ENCODE results near the gene MECP2.
A peak's percentile ranks its signal among the peaks of the same experiment; 100 is the strongest.
"Not testable (repeated sequence)": the region's sequence is repeated elsewhere in the genome, so short reads cannot be mapped to it uniquely, and the experiment has no call there.

The MECP2 gene

GRCh38 chrX:154097589-154098541 is at the start of gene MECP2:
TSS of gene MECP2 (minus strand) at chrX:154097717.
- peak; percentile 91 for DNase-seq (ENCODE audit: low read depth)

GRCh38 chrX:154144010-154144409 is 46.5 kb upstream of the MECP2 start, which contains the start of gene OPN1LW:
TSS of gene OPN1LW (plus strand) at chrX:154144243. CDS start at chrX:154144284, 41 bp downstream.
- not testable (repeated sequence) for DNase-seq (ENCODE audit: low read depth)

GRCh38 chrX:154142950-154143745 is 45.6 kb upstream of the MECP2 start:
- no peak for DNase-seq (ENCODE audit: low read depth)

GRCh38 chrX:154142386-154142785 is 44.9 kb upstream of the MECP2 start:
- DNase-seq (ENCODE audit: low read depth): no peak

GRCh38 chrX:154140742-154141141 is 43.2 kb upstream of the MECP2 start:
- no peak for DNase-seq (ENCODE audit: low read depth)

- no peak for DNase-seq (ENCODE audit: low read depth)
These were observed 42.7 kb upstream of the MECP2 start for GRCh38 chrX:154140206-154140605.

- DNase-seq (ENCODE audit: low read depth): no peak
These were observed 41.3 kb upstream of the MECP2 start for GRCh38 chrX:154138857-154139256.

GRCh38 chrX:154136627-154137161 is 39.2 kb upstream of the MECP2 start:
- DNase-seq (ENCODE audit: low read depth): peak; percentile 65

GRCh38 chrX:154135458-154136229 is 38.1 kb upstream of the MECP2 start:
- no peak for DNase-seq (ENCODE audit: low read depth)

GRCh38 chrX:154132366-154132765 is 34.8 kb upstream of the MECP2 start:
- no peak for DNase-seq (ENCODE audit: low read depth)

- DNase-seq (ENCODE audit: low read depth): no peak
These were observed 34.4 kb upstream of the MECP2 start for GRCh38 chrX:154131955-154132354.

- DNase-seq (ENCODE audit: low read depth): no peak
These were observed 28.6 kb upstream of the MECP2 start for GRCh38 chrX:154126101-154126500.

- DNase-seq (ENCODE audit: low read depth): no peak
These were observed 28.0 kb upstream of the MECP2 start for GRCh38 chrX:154125391-154126040.

- peak; percentile 1 for DNase-seq (ENCODE audit: low read depth)
These were observed 26.0 kb upstream of the MECP2 start for GRCh38 chrX:154123241-154124219.

- no peak for DNase-seq (ENCODE audit: low read depth)
These were observed 24.4 kb upstream of the MECP2 start for GRCh38 chrX:154121961-154122360.

- peak; percentile 1 for DNase-seq (ENCODE audit: low read depth)
These were observed 23.7 kb upstream of the MECP2 start for GRCh38 chrX:154121207-154121606.

- no peak for DNase-seq (ENCODE audit: low read depth)
These were observed 23.1 kb upstream of the MECP2 start for GRCh38 chrX:154120567-154120966.

- DNase-seq (ENCODE audit: low read depth): no peak
These were observed 20.0 kb upstream of the MECP2 start for GRCh38 chrX:154117566-154117965.

GRCh38 chrX:154116426-154117211 is 19.1 kb upstream of the MECP2 start:
- no peak for DNase-seq (ENCODE audit: low read depth)
